HEK293T (cell line): ENCODE results near the gene CTF1.

Experiments used
- CTCF ChIA-PET: fragments of 350-600 bp; formaldehyde crosslinking; extraction: SDS; loops from one replicate; lab custom pipeline; 2021; ENCODE audit warnings: antibody characterized with exemption, inconsistent platforms; lab: Yijun Ruan, JAX
- POLR2A ChIA-PET: fragments of 350-600 bp; formaldehyde crosslinking; extraction: SDS; loops from one replicate; lab custom pipeline; 2020; ENCODE audit warnings: antibody characterized with exemption, inconsistent platforms; lab: Yijun Ruan, JAX
- DNase-seq: peaks from one replicate; pipeline ENCODE4 v3.0.0; 2012; ENCODE audit warnings: mixed read lengths; ENCODE audit errors: extremely low spot score
- ARNT ChIP-seq: fragments of 450-650 bp; IDR thresholded peaks from 2 replicates; pipeline ENCODE4 v1.6.1; 2017; ENCODE audit warnings: mild to moderate bottlenecking
- BHLHE40 ChIP-seq: fragments of 450-650 bp; IDR thresholded peaks from 2 replicates; pipeline ENCODE4 v1.6.1; 2016; ENCODE audit warnings: mild to moderate bottlenecking, moderate library complexity, borderline replicate concordance
- CTBP1 ChIP-seq: fragments of 450-650 bp; IDR thresholded peaks from 2 replicates; pipeline ENCODE4 v1.6.1; 2016; ENCODE audit warnings: borderline replicate concordance
- ELF4 ChIP-seq: fragments of 450-650 bp; IDR thresholded peaks from 2 replicates; pipeline ENCODE4 v1.6.1; 2017; ENCODE audit warnings: antibody characterized with exemption
- FOXA1 ChIP-seq: fragments of 450-650 bp; IDR thresholded peaks from 2 replicates; pipeline ENCODE4 v1.6.1; 2016; ENCODE audit warnings: mild to moderate bottlenecking
- FOXK2 ChIP-seq: fragments of 450-650 bp; IDR thresholded peaks from 2 replicates; pipeline ENCODE4 v1.6.1; 2016; ENCODE audit warnings: mild to moderate bottlenecking
- FOXM1 ChIP-seq: fragments of 450-650 bp; IDR thresholded peaks from 2 replicates; pipeline ENCODE4 v1.6.1; 2017; ENCODE audit warnings: mild to moderate bottlenecking, borderline replicate concordance
- HDGF ChIP-seq: fragments of 450-650 bp; IDR thresholded peaks from 2 replicates; pipeline ENCODE4 v1.6.1; 2017; ENCODE audit warnings: antibody characterized with exemption, borderline replicate concordance
- L3MBTL2 ChIP-seq: fragments of 450-650 bp; conservative IDR thresholded peaks from 2 replicates; pipeline ENCODE4 v1.6.1; 2016; ENCODE audit warnings: mild to moderate bottlenecking
- LEF1 ChIP-seq: fragments of 450-650 bp; IDR thresholded peaks from 2 replicates; pipeline ENCODE4 v1.6.1; 2017; ENCODE audit warnings: mild to moderate bottlenecking, borderline replicate concordance
- NFRKB ChIP-seq: fragments of 450-650 bp; IDR thresholded peaks from 2 replicates; pipeline ENCODE4 v1.6.1; 2016; ENCODE audit warnings: mild to moderate bottlenecking, moderate library complexity
- PKNOX1 ChIP-seq: fragments of 450-650 bp; IDR thresholded peaks from 2 replicates; pipeline ENCODE4 v1.6.1; 2016
- SP1 ChIP-seq: fragments of 450-650 bp; IDR thresholded peaks from 2 replicates; pipeline ENCODE4 v1.6.1; 2017
- SUZ12 ChIP-seq: fragments of 450-650 bp; IDR thresholded peaks from 2 replicates; pipeline ENCODE4 v1.6.1; 2016; ENCODE audit warnings: mild to moderate bottlenecking
- TARDBP ChIP-seq: fragments of 450-650 bp; IDR thresholded peaks from 2 replicates; pipeline ENCODE4 v1.6.1; 2016
- ZNF384 ChIP-seq: fragments of 450-650 bp; IDR thresholded peaks from 2 replicates; pipeline ENCODE4 v1.6.1; 2016

Gene CTF1

GRCh38 chr16:30910427-30911029 is 14.1 kb downstream of the CTF1 start:
- ChIA-PET CTCF (interaction anchor here (2.2 kb wide), 1 partner anchor 9 kb away, joined by 8 read pairs; no protein-coding TSS in a partner anchor), POLR2A (interaction anchor here (0.6 to 2.0 kb wide), 2 partner anchors 66 to 105 kb away, joined by 3 to 6 read pairs; no protein-coding TSS in a partner anchor)
- no peak for DNase-seq
- TF ChIP-seq FOXA1, result no peak
- no peak for TF ChIP-seq TARDBP
- TF ChIP-seq NFRKB, result no peak
- TF ChIP-seq CTBP1, result no peak
- TF ChIP-seq FOXK2, result no peak
- no peak for TF ChIP-seq ARNT
- TF ChIP-seq ELF4, result no peak
- TF ChIP-seq SUZ12, result no peak
- no peak for TF ChIP-seq LEF1
- TF ChIP-seq HDGF, result no peak
- no peak; the same call in 1 of the 2 replicates for TF ChIP-seq FOXM1
- TF ChIP-seq SP1, result no peak
- no peak for TF ChIP-seq PKNOX1
- no peak for TF ChIP-seq ZNF384
- TF ChIP-seq BHLHE40, result no peak

GRCh38 chr16:30912794-30913412 is 16.5 kb downstream of the CTF1 start:
- DNase-seq, result no peak
- TF ChIP-seq L3MBTL2, result no peak
- no peak for TF ChIP-seq ZNF384
- TF ChIP-seq SP1, result no peak
- TF ChIP-seq CTBP1, result no peak
- TF ChIP-seq TARDBP, result no peak
- TF ChIP-seq ARNT, result no peak
- no peak for TF ChIP-seq FOXM1
- TF ChIP-seq BHLHE40, result no peak
- TF ChIP-seq FOXK2, result no peak
- TF ChIP-seq HDGF, result no peak
- TF ChIP-seq SUZ12, result no peak
- no peak for TF ChIP-seq ELF4
- no peak for TF ChIP-seq FOXA1
- TF ChIP-seq PKNOX1, result no peak
- TF ChIP-seq LEF1, result no peak
- TF ChIP-seq NFRKB, result no peak
- CTCF ChIA-PET, result interaction anchor here (0.6 to 2.2 kb wide), 2 partner anchors 11 to 68 kb away, joined by 5 to 8 read pairs; no protein-coding TSS in a partner anchor
- POLR2A ChIA-PET, result interaction anchor here (0.9 to 2.8 kb wide), 2 partner anchors 11 to 73 kb away, joined by 3 to 12 read pairs; no protein-coding TSS in a partner anchor

- TF ChIP-seq TARDBP (no peak), CTBP1 (no peak), LEF1 (no peak), ZNF384 (no peak), BHLHE40 (no peak), PKNOX1 (no peak), FOXK2 (no peak), FOXA1 (no peak), ELF4 (no peak), HDGF (no peak), ARNT (no peak), SP1 (no peak), SUZ12 (no peak), L3MBTL2 (no peak), NFRKB (no peak), FOXM1 (no peak)
- CTCF ChIA-PET, result no interaction called here
- DNase-seq, result no peak
- POLR2A ChIA-PET, result interaction anchor here (0.8 to 2.8 kb wide), 3 partner anchors 13 to 27 kb away, joined by 3 to 12 read pairs (median 4); no protein-coding TSS in a partner anchor
Measured at GRCh38 chr16:30914830-30915229, 18.4 kb downstream of the CTF1 start.

- no peak for DNase-seq
- ChIA-PET POLR2A (interaction anchor here (1.2 to 2.0 kb wide), 3 partner anchors 8 to 22 kb away, joined by 5 to 8 read pairs (median 6); partner anchors contain the start of gene CTF1), CTCF (interaction anchor here (0.7 to 4.8 kb wide), 4 partner anchors 20 to 253 kb away, joined by 3 to 34 read pairs (median 3); no protein-coding TSS in a partner anchor)
- TF ChIP-seq SUZ12 (no peak), HDGF (no peak), ELF4 (no peak), ARNT (no peak), PKNOX1 (no peak), L3MBTL2 (no peak), FOXK2 (no peak), SP1 (no peak), ZNF384 (no peak), BHLHE40 (no peak), FOXA1 (no peak)
Measured at GRCh38 chr16:30918614-30919013, 22.2 kb downstream of the CTF1 start.

GRCh38 chr16:30920891-30921290 is 24.5 kb downstream of the CTF1 start:
- no peak for TF ChIP-seq L3MBTL2
- DNase-seq, result no peak
- ChIA-PET POLR2A (interaction anchor here (1.1 kb wide), 1 partner anchor 76 kb away, joined by 4 read pairs; no protein-coding TSS in a partner anchor), CTCF (interaction anchor here (4.8 kb wide), 1 partner anchor 75 kb away, joined by 34 read pairs; no protein-coding TSS in a partner anchor)
